GM12875 (cell line): Measurements from ENCODE around the gene CLIC5.

ENCODE experiments used
- H3K4me3 ChIP-seq: one replicate; pipeline ENCODE4 v1.5.1; 2011; ENCODE audit warnings: low read depth, low read length, control low read depth
- CTCF ChIP-seq: IDR thresholded peaks from 2 replicates; pipeline ENCODE4 v1.5.1; 2011; ENCODE audit warnings: low read depth, mild to moderate bottlenecking, control low read depth, inconsistent platforms, low read length, moderate library complexity, borderline replicate concordance; ENCODE audit not compliant: insufficient read depth

The CLIC5 gene

DNA sequence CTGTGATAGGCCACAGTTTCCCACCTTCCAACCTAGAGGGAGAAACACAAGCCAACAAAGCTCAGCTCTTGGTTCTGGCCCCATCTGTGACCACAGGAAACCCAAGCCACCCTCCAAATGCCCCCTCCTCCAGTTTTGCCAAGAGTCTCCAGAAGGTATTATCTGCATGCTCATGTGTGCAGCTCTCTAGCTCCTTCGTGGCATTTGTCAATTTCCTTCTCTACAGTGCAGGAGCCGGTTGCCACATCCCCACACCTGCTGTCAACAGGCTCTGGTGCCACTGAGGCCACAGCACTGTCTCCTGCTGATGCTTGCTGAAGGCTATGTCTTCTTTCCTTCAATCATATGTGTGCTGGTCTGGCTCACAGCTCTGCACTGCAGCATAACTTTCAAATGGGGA, 177.2 kb downstream of the CLIC5 start:
- no peak for TF ChIP-seq CTCF

GRCh38 chr6:45837541-45838200, 178.0 kb downstream of the CLIC5 start:
- TF ChIP-seq CTCF = no peak
- no peak overlapping the region for H3K4me3 ChIP-seq

More for the DNA sequence above, 177.2 kb downstream of the CLIC5 start:
- H3K4me3 ChIP-seq = no peak overlapping the region

GRCh38 chr6:45836984-45837383, 178.7 kb downstream of the CLIC5 start:
- no peak overlapping the region for H3K4me3 ChIP-seq
- TF ChIP-seq CTCF = no peak

DNA sequence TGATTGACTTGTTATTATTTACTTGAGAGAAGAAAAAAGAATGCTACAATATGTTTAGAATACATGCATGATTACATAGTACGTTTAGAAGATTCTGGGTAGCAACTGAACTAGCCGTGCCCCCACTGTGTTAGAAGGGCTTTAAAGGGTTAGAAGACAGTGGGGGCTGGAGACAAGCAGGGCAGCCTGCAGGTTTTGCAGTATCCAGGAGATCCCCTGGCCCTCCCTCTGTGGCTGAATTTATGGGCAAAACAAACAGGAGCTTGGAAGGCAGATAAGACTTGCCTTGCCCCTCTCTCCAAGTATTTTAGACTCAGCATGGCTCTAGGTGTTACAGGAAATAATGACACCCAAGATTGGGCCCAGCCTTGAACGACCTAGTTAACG, 179.2 kb downstream of the CLIC5 start:
- TF ChIP-seq CTCF = no peak
- H3K4me3 ChIP-seq = no peak overlapping the region

DNA sequence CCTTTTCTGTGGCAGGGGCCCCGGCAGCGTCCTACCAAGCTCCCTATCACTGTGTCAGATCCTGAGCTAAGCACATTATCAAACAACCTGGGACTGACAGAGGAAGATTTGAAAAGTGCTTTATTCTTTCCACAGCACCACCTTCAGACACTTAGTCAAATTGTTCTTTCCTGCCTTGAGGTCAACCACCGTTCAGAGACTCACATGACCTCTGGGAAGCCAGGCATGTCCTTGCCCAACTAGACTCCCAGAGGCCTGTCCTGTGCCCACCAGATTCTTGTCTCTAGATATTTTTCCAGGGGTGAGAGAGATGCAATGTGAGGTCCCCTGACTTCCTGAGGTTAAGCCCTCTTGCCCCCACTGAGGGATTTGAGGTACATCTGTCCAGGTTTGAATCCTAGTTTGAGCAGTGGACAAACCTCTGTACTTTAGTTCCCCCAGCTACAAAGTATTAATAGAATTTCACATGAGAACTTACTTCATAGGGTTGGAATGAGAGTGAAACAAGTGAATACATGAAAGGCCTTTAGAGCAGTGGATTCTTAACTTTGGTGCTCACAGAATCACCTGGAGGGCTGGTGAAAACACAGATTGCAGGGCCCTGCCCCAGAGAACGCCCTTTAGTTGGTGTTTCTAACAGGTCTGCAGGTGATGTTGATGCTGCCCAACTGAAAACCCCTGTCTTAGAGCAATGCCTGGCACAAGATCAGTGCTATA, 179.8 kb downstream of the CLIC5 start:
- TF ChIP-seq CTCF = no peak

DNA sequence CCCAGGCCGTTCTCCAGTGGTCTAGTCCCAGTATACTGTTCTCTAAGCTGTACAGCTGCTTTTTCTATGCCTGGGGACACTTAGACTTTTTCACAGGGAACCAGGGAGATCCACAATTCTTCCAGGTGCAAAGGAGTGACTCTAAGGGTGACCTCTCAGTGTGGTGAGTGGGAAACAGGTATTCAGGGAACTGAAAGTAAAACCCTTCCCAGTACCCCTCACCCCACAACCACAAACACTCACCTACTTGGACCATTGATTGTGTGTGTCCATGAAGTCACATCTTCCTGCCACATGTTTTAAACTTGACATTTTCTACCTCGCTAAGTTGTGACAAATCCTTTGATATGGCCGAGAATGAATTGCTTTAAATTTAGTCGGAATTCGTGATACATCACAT, 183.6 kb downstream of the CLIC5 start:
- TF ChIP-seq CTCF = no peak
- H3K4me3 ChIP-seq = no peak overlapping the region

More for the DNA sequence above, 179.8 kb downstream of the CLIC5 start:
- no peak overlapping the region for H3K4me3 ChIP-seq
